Limb (tissue), 2 donors: ENCODE results near the gene ADAM10.
A peak's percentile ranks its signal among the peaks of the same experiment; 100 is the strongest.

Experiments
- DNase-seq, 2 donors: peaks; one replicate each; pipeline ENCODE4 v3.0.0-alpha.2; 2016; ENCODE audit errors: extremely low spot score in 2 of 2

The ADAM10 gene

DNA sequence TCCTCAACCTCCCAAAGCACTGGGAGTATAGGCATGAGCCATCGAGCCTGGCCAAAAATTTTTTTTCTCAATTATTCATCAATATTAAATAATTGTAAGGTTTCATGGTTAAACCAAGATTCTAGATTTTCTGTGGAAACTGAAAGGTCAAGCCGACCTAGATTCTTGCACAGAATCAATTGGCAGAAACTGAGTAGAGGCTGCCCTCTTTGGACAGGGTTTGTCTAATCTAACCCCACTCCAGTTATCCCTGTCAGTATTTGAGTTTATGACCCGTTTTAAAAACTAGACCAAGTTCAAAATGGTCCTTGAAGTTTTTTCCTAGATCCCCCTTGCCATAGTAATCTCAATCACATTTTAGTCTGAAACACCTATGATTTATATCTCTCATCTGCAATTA, 8.6 kb upstream of the ADAM10 start:
- no peak for DNase-seq

DNA sequence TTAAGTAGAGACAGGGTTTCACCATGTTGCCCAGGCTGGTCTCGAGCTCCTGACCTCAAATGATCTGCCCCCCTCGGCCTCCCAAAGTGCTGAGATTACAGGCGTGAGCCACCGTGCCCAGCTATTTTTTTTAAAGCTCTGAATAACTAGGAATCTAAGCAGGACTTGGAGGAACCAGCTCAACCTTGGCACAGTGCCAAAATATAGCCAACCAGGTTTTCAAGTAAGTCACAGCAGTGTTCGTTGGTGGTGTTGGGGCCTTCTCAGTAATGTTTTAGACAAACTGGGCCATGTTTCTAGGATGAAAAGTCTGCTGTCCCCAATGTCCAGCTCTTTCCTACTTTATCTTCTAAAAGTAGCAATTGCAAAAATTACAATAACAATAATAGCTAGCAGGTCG, 6.4 kb upstream of the ADAM10 start:
- DNase-seq, result no peak

DNA sequence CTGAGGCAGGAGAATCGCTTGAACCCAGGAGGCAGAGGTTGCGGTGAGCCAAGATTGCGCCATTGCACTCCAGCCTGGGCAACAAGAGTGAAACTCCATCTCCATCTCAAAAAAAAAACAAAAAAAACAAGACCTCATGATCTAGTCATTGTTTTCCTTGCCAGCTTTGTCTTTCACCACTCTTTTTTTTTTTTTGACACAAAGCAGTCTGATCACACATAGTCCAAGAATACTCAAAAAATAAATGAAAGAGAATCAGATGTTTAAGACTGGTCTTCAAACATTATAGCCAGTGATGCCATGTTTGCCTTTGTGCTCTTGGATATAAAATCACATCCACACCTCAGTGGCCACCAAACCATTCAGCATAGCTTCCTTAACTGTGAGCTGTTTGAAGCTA, 5.8 kb upstream of the ADAM10 start:
- DNase-seq, result no peak

DNA sequence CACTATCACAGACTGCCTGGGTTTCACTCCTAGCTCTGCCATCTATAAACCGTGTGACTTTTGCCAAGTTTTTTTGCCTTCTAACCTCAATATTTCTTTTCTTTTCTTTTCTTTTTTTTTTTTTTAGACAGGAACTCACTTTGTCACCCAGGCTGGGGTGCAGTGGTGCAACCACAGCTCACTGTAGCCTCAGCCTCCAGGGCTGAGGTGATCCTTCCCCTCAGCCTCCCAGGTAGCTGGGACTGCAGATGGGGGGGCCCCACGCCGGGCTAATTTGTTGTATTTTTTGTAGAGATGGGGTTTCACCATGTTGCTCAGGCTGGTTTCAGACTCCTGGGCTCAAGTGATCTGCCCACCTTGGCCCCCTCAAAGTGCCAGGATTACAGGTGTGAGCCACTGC, 3.2 kb upstream of the ADAM10 start:
- no peak for DNase-seq

DNA sequence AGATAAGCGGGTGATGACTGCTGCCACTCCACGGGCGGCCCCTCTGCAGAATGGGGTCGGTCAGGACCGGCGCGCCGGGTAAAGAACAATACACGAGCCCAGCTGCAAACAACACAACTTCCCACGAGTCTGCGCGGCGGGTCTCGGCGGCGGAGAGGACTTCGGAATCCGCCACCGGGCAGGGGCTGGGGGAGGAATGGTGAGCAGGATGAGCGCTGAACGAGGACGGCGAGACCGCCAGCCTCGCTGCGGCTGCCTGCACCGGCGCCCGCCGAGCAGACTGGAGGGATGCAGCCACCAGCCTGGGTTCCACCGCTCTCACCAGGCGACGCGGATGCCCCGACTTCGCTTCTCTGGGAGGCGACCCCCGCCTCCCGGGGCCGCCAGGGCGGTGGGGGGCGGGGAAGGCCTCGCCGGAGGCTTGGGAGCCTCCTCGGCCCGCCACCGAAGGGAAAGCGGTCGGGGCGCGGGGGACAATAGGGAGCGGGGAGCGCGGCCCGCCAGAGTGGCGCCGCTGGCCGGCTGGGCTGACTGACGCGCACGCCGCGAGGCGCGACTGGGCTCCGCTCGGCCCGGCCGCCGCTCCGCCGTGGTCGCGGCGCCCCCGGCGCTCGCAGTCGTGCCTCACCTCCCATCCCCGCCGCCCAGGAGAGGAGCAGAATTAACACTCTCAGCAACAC, 515 bp downstream of the ADAM10 start:
- peak; percentile 27 to 77 for DNase-seq

DNA sequence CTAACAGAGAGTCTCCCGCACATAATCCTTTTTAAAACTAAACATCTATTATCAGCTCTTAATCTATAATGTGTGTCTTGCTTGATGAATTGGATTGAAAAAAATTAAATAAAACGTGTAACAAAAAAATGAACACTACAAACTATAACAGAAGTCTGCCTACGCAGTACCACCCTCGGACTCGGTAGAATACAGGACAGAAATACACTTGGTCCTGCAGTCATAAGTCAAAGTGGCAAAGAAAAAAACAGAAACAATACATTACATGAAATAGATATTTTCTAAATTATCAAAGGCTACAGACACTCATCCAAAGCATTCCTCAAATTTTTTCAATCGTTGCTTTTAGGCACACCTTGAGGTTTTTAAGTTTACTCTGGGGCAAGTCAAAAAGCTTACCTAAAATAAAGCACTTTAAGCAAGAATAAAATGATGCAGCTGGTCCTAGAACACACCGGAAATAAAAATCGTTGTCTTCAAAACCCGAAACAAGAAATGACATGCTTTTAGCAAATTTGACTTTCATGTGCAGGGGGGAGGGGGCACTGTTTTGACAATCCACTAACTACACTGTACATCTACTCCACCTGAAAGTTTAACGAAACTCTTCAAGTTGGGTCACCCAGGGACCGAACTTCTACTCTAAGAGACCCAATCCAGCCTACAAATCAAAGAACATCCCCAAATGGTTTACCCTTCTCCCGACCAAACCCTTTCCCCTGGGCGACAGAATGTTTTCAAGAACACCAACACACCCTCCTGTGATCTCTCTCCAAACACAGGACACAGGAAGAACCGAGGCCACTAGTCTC, 1.3 kb downstream of the ADAM10 start:
- DNase-seq, result no peak

DNA sequence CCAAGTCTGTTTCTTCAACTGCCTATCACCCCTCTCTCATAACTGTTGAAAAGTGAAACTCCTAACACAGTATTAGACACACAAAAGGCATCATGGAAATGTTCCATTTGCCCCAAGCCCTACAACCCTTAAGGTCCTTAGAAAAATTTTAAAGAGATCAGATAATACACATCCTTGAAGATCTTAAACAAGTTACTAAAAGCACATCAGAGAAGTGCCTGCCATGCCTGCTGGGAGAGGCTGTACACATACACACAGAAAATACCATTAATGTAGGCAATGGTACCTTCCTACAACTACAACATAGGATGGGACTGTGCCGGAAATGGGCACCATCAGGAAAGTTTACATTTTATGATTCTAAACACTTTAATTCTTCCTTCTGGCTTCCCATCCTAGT, 3.3 kb downstream of the ADAM10 start:
- DNase-seq, result no peak

DNA sequence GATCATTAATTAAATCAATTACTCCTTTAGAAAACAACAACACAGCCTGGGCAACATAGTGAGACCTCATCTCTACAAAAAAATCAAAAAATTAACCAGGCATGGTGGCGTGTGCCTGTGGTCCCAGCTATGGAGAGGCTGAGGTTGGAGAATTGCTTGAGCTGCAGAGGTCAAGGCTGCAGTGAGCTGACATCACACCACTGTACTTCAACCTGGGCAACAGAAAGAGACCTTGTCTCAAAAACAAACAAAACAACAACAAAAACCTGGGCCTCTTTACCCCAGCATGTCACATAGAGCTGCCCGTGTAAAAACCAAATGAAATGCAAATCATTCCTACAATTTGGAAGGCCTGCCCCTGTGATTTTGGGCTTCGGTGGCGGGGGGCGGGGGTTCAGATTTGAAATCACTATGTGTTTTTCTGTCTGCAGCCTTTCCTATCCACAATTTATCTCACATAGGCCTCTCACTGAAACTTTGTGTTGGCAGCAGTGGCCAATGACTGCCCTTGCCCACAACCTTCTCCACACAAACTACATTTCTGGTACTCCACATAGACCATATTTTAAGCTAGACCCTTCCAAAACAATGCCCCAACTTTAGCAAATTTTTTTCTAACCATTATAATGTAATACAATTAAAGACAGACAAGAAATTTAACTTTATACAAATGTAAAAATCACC, 6.5 kb downstream of the ADAM10 start:
- no peak for DNase-seq

DNA sequence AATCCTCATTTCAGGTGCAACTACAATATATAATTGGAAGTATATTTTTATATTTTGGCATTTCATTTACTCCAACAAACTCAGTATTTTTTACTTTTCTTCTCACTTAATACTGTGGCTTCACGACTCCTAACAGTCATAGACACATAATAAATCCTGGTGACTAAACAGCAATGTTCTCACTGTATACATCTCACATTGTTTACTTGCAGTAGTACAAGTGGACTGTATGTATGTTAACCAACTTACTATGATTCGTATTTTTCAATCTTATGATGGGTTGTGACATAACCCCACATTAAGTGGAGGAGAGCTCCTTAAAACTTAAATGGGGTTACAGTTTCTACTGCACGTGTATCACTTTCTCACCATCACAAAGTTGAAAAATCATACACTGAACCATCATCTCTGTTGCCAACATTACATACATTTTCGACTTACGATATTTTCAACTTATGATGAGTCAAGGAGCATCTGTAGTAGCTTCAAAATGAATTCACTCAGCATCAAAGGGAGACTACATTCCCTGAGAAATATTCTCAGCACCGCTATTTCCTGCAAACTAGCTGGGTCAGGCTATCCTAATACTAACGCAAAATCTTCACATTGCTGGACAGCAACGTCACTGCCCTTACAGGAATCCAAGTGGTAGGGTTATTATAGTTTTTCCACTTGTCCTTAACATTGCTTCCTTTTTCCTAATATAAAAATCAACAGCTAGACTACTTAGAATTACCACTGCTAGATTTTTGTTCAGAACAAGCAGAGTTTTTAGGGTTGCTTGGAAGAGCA, 7.3 kb downstream of the ADAM10 start:
- DNase-seq, result no peak

DNA sequence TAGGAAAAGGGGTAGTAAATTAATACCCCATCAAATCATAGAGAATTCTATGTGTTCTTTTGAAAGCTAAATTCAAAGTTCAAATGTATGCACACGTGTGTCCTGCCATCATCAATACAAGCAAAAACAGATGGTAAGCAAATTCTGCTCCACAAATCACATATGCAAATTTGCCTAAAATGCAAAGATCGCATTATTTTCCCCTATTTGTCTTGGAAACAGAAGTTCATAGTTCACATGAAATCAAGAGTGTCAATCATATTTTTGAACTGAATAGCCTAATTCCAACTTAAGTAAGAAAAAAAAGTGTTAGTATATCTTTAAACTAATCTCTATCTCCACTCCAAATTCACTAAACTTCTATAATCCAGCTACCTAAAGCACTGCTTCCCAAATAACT, 8.5 kb downstream of the ADAM10 start:
- DNase-seq, result no peak

DNA sequence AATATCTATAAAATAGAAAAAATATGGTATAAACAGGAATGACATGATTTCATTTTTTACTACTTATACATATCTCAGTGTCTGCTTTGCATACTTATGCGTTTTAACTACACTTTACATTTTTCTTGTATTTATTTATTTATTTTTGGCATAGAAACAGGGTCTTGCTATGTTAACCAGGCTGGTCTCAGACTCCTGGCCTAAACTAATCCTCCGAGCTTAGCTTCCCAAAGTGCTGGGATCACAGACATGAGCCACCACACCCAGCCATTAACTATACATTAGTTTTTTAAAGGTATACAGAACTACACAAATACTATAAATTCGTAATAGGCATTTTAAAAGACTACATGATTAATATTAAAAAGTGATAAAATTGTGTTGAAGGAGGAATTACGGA, 9.1 kb downstream of the ADAM10 start:
- no peak for DNase-seq

DNA sequence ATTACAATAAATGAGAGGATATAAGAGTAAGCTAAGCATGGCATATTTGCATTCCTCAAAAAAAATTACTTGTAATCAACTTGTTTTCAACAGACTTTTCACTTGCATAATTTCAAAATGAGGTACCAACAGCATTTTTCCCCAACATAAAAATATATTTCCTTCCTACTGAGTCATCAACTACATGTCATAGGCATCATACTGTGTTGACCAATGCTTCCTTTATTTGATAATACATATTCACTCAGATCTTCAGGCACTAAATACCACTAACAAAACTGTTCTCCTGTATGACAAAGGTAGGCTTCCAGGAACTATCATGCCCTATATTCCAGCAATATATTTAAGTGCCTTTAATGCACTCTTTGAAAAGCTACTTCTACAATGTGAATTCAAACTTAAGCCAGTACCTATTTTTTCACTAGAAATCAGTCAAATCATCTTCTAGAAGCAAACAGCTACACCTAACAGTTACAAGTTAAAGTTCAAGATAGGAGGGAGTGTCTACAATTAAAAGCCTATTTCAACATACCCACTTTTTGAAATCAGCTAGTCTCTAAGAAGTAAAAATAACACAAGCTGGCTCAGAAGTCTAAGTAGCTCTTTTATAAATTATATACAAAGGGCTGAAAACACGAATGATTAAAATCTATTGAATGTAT, 11.3 kb downstream of the ADAM10 start:
- no peak for DNase-seq

DNA sequence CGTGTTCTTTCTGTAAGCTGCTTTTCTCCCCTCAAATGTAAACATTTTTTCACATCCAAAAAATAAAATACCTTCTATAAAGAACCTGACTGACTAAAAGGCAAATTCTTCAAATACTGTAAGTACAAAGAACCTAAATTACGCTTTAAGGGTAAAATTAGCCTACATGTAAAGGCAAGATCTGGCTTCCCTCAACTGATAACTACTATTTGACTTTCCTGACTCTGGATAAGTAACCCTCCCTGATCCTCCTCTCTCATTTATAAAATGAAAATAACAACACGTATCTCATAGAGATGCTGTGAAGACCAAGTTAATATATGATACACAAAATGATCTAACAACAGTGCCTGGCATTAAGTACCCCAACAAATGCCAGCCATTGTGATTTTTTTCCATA, 12.2 kb downstream of the ADAM10 start:
- no peak for DNase-seq

DNA sequence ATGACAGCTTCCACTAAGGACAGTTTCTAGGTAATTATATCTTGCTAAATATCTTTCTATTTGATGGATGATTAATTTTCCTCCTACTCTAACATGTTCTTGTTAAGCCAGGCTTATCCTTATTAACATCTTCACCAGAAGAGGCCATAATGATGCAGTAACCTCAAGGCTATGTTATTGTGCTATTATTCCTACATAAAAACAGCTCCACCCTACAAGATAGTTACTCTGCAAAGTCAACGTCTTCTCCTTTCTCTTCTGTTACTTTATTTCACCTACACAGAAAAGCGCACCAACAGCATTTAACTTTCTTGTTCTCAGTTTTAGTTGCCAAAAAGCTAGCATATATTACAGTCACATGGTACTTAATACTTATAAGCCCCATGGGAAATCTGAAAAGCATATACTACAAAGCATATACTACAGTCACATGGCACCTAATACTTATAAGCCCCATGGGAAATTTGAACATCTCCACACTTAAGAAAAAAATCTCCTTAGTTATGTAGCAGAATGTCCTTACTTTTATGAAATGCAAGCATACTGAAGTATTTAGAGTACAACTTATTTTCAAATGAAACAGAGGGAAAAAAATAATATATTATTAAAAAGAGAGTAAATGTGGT, 13.4 kb downstream of the ADAM10 start:
- DNase-seq, result no peak

DNA sequence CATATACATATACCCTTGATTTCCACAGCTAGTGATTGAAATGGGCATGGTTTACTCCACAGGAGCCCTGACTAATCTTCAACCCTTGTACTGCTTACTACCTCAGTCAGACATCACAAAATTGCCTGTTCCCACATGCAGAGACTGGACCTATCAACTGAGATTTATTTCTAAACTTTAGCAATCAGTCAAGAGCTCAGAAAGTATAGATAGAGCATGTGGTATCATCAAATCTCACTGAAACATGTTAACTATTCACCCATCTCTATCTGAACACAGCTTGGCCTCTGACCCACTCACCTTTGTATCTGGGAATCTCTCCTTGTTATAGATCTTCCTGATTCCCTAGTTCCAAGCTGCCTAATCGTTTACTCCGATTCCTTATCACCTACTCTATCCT, 14.6 kb downstream of the ADAM10 start:
- no peak for DNase-seq

DNA sequence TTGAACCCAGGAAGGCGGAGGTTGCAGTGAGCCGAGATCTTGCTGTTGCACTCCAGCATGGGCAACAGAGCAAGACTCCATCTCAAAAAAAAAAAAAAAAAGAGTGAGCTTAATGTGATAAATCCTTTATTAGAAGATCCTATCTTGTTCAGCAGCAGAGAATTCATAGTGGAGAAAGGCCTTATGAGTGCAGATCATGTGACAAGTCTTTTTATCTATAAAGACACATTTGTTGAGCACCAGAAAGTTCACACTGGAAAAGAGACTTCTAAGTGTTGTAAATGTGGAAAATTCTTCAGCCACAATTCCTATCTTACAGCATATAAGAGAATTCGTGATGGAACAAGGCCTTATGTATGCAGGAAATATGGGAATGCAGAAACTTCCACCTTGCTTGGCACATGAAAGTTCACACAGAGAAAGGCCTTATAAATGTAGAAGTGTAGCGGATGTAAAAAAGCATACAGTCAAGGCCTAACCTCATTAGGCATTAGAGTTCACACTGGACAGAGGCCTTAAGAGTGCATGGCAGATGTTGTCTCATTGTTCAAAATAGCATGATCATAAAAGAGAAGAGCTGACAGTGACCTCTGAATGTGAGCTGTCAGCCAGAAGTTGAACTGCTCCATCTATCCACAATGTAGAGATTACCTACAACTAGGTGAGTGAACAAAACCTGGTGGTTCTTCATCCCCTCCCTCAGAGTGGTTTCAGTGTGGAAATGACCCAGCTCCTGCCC, 16.7 kb downstream of the ADAM10 start:
- no peak for DNase-seq

DNA sequence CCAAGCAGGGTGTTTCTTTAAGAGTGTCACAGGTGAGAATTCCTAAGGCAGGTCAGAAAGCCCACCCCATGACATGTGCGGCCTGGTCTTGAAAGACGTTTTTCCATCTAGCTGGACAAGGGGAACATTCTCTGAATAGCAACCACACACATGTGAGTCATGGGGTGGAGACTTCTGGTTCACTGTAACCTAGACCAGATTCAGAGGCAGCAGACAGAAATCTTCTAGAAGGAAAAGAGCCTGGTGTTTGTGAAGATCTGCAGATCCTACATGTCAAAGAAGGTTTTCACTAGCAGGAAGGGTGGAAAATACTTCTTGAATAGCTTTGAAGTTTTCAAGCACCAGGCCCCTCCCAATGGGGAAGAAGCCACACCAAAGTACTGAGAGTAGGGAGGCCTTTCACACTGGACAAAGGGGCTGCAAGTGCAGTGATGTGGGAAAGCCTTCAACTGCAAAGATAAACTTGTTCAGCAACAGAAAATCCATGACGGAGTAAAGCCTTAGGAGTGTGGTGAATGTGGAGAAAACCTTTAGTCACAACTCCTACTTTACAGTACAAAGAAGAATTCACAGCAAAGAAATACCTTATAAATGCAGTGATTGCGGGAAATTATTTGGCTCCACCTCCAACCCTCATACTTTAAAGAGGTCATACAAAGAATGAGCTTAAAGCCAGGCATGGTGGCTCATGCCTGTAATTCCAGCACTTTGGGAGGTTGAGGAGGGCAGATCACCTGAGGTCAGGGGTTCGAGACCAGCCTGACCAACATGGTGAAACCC, 17.6 kb downstream of the ADAM10 start:
- no peak for DNase-seq

DNA sequence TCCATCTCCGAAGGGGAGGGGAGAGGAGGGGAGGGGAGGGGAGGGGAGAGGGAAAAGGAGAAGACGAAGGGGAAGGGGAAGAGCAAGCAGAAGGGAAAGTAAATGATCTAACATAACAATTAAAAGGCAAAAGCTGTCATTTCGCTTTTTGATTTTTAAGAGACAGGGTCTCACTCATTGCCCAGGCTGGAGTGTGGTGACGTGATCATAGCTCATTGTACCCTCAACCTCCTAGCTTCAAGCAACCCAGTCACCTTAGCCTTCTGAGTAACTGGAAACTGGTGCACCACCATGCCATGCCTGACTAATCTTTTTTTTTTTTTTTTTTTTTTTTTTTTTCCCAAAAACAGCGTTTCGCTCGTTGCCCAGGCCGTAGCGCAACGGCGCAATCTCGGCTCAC, 22.6 kb downstream of the ADAM10 start:
- no peak for DNase-seq

DNA sequence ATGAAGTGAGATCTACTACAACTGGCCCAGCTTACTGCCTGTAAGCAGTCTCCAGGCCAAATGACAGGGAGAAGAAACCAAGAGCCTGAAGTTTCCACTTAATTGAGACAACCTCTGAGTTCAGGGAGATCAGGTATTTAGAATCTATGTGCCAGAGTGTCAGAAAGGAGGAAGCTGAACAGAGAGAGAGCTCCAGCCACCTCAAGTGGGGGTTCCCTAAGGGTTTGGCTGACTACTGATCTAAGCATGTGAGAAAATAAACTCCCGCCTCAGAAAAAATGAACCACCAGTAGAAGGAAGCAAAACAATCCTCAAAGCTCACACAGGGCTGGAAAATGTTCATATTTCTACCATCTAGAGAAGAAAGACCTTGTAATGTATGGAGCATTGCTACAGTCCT, 25.0 kb downstream of the ADAM10 start:
- no peak for DNase-seq
